ENCODE results near the gene WDR33.
A peak's percentile ranks its signal among the peaks of the same experiment; 100 is the strongest.

WDR33 gene

GRCh38 chr2:127713562-127713961 is 97.4 kb downstream of the WDR33 start:
- DNase-seq: no peak

DNA sequence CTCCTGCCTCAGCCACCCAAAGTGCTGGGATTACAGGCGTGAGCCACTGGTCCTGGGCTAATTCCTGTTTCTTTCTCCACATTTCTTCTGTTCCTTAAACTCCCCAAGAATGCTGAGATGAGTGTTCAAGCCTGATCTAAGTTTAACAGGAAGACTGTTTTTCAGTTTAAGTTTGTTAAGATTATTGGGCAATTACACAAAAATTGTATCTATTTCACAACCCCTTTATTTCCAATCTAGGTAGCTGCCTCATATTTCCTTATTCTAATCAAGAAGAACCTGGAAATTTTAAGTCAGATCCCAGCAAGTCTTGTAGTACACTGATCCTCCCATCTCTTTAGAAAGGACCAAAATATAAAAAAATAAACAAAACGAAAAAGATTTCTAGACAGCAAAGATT is 98.0 kb downstream of the WDR33 start:
- DNase-seq: no peak

GRCh38 chr2:127709336-127709735 is 101.6 kb downstream of the WDR33 start:
- DNase-seq: no peak

- no peak for DNase-seq
These were observed 102.9 kb downstream of the WDR33 start for GRCh38 chr2:127707890-127708648.

DNA sequence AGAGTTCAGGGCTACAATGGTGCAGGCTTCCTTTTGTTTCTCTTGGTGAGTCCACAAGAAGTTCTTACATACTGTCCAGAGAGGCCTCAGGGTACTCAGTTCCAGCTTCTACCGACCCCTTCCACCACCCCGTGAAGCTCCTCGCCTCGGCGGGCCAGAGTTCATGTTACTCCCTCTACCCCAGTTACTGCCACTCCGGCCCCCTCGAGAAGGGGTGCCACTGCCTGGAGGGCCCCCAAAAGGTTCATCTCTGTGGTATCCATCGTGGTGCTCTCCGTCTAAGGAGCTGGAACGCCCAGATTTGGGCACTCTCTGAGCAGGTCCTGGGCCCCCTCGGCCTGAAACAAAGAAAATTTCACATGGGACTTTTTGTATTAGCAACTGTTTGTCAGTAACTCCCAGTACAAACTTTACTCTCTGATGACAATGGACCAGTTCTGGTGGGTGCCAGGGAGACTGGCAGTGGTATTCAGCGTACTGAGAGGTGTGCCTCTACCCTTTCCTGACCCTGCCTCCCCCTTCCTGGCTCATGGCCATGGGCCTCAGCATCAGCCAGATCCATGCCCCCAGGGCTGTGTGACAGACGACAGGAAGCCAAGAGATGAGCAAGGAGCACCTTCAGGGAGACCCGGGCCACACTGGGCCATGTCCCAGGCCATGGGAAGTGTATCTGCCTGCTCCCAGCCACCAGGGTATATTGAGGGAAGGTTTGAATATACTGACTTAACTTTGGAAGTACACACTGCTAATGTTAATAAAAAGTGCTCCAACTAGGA is 104.6 kb downstream of the WDR33 start:
- no peak for DNase-seq

- DNase-seq: no peak
These were observed 105.4 kb downstream of the WDR33 start for GRCh38 chr2:127705391-127706065.

GRCh38 chr2:127704641-127705390 is 106.2 kb downstream of the WDR33 start:
- DNase-seq: no peak

GRCh38 chr2:127703282-127703681 is 107.7 kb downstream of the WDR33 start:
- DNase-seq: no peak

DNA sequence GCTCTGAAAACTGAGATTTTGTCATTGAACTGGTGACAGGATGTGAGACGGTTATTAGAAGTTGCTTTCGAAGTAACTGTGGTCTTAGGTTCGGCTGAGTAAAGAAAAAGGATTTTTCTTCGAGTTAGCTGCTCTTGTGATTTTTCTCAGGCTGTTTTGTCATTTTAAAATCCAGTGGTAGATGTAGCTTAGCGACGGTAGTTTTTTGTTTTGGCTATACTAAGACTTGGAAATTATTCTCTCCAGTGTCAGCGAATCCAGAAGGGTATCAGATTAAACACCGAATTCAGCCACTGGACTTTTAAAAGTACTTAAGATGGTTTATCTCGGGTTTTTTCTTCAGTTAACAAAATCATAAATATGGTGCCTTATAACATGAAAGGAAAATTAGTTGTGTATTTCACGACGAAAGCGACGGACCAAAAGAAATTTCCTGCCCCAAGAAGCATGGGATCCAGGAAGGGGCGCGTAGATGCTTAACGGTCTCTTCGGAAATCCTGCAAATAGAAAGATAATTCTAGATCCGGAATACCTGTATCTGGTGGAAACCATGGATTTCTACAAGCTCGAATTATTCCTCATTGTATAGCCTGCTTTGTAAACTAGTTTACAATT is 108.5 kb downstream of the WDR33 start:
- DNase-seq: no peak

DNA sequence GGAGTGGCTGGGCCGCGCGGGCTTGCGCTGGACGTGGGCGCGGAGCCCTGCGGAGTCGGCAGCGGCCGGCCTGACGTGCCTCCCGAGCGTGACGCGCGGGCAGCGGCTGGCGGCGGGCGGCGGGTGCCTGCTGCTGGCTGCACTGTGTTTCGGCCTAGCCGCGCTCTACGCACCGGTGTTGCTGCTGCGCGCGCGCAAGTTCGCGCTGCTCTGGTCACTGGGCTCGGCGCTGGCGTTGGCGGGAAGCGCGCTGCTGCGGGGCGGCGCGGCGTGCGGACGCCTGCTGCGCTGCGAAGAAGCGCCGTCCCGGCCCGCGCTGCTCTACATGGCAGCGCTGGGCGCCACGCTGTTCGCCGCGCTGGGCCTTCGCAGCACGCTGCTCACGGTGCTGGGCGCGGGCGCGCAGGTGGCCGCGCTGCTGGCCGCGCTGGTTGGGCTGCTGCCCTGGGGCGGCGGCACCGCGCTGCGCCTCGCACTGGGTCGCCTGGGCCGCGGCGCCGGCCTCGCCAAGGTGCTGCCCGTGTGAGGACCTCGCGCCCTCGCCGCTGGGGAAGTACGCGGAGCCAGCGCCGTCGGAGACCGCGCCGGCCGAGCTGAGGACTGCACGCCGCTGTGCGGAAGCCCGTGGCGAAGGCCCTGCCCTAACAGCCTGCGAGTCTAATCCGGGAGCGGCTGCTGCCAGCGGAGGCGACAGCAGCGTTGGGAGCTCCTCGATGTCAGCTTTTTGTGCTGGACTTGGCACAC is 109.1 kb downstream of the WDR33 start:
- DNase-seq: peak; percentile 72

- DNase-seq: peak; percentile 82
These were observed 109.7 kb downstream of the WDR33 start, which contains the start of gene SFT2D3 for GRCh38 chr2:127701193-127701650. SFT2D3 (plus strand) TSS chr2:127701497; CDS start chr2:127701529, 32 bp downstream.

GRCh38 chr2:127700527-127701192 is 110.3 kb downstream of the WDR33 start:
- no peak for DNase-seq

DNA sequence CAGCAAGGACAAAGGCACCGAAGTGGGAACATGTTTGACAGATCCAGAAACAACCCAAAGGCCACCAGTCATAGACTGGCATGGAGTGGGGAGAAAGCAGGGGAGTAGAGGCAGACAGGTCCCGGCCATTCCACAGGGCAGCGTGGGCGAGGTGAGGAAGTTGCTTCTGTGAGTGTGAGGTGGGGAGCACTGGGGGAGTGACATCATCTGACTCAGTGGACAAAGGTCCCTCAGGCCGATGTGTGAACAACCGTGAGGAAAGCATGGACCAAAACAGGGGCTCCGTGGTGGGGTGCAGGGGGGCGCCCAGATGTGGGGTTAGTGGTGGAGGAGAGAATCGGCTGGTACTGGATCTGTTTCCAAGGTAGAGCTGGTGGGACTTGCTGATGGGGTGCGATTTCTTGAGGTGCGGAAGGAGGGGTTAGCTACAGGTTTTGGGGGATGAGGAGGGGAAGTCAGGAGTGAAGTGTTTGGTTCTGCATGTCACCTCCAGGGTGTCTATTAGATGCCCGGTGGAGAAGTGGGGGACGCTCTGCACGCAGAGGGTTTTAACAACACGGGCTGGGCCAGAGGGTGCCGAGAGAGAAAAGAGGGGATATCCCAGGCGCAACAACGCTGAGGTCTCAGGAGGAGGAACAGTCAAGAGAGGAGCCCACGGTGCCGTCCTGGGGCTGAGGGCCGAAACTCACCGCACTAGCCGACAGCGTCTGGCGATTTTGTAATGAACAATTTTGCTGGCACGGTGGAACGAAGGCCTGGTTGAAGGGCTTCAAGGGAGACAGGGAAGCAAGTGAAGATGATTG is 112.2 kb downstream of the WDR33 start:
- DNase-seq: no peak

DNA sequence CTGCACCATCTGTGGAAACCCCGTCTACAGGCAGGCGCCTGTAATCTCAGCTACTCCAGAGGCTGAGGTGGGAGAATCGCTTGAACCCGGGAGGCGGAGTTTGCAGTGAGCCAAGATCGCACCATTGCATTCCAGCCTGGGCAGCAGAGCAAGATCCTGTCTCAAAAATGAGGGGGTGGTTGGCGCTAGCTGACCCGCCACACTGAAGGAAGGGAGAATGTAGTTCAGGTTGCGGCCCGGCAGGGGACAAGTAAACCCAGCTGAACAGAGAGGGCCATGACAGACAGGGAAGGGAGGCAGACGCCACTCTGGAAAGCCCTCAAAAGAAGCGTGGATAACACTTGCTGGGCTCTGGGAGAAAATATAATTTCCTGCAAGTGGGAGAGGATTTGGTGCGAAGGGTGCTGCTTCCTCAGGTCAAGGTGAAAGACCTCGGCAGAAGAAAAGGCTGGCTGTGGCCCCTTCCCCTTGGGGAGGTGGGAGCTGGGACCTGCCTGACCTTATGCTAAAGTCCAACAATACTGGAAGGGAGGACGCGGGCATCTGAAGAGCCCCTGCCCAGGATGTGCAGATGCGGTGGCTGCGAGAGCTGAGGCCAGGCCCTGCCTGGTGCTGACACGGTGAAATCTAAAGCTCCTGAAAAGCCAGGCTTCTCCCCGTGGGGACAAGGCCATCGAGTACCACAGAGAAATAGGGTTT is 113.3 kb downstream of the WDR33 start:
- no peak for DNase-seq

DNA sequence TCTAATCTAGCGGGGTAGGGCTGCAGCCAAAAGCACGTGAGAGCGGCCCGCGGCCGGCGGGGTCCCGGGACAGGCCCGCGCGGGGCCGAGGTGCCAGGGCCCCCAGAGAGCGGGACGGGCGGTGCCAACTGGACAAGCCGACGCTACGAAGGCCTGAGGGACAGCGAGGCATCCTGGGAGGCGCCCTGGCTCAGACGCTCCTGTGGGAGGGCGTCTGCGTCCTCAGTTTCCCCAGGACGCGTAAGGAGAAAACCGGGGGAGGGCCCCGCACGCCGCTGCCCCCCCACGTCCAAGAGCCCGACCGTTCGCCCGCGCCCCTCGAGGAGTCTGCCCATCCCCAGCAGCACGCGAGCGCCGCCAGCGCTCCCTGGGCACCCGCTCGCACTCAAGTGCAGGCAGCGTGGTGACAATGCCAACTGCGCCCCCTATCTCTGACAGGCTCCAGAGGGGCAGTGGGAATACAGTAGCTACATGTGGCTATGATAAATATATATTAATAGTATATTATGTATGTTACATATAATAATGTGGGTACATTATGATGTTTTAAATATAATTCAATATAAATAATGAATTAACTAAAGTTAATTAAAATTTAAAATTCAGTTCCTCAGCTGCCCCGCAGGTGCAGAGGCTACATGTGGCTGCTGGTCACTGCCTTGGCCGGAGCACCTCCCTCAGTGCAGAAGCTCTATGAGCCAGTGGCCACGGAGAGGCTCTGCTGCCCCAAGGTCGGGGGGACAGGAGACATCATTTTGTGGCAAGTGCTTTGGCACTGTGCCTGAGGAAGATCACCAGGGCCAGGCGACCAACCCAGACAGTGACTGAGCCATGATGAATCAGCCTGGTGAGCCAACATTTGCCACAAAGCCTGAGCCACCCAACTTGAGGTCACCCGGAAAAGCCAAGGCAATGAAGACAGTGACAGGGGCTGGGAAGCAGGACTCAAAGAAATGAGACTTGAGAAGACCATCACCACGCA is 115.2 kb downstream of the WDR33 start:
- DNase-seq: peak; percentile 30

- DNase-seq: no peak
These were observed 116.0 kb downstream of the WDR33 start for GRCh38 chr2:127694986-127695385.

GRCh38 chr2:127690696-127691095 is 120.3 kb downstream of the WDR33 start:
- DNase-seq: no peak

GRCh38 chr2:127688405-127688804 is 122.6 kb downstream of the WDR33 start:
- no peak for DNase-seq
